ENCODE measurements around the gene VPS9D1.

- TF ChIP-seq CTCF (IDR thresholded peaks at IDR 0.05) (no peak), EZH2phosphoT487 (IDR thresholded peaks at IDR 0.05) (no peak), EZH2 (IDR thresholded peaks at IDR 0.05) (no peak)
These were observed 20.8 kb upstream of the VPS9D1 start for GRCh38 chr16:89741342-89742014.
